GM11168 (cell line): Measurements from ENCODE around the gene PTRH1.

Source experiments
- in situ Hi-C: fragments of 300-500 bp; cut with MboI; formaldehyde crosslinking; loops from one replicate; pipeline ENCODE4 v1.12.0; 2022; ENCODE audit warnings: low sequenced_read_pairs; ENCODE audit not compliant: unreplicated experiment

Gene PTRH1

GRCh38 chr9:127700594-127701255 lies 14.7 kb downstream of the PTRH1 start:
- in situ Hi-C loops = no loop called here

GRCh38 chr9:127700140-127700539 lies 15.3 kb downstream of the PTRH1 start:
- in situ Hi-C loops = no loop called here

GRCh38 chr9:127698985-127699670 lies 16.3 kb downstream of the PTRH1 start:
- in situ Hi-C loops = no loop called here

DNA sequence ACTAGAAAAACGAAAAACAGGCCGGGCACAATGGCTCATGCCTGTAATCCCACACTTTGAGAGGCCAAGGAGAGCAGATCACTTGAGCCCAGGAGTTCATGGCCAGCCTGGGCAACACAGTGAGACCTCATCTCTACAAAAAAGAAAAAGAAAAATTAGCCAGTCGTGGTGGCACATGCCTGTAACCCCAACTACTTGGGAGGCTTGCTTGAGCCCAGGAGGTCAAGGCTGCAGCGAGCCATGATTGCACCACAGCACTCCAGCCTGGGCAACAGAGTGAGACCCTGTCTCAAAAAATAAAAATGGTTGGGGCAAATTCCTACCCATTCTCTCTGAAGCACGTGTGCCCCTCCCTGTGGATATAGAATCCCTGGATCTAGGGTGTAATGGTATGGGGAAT lies 17.1 kb downstream of the PTRH1 start:
- in situ Hi-C loops = no loop called here

- in situ Hi-C loops = no loop called here
These were observed 17.9 kb downstream of the PTRH1 start for GRCh38 chr9:127697575-127697974.

DNA sequence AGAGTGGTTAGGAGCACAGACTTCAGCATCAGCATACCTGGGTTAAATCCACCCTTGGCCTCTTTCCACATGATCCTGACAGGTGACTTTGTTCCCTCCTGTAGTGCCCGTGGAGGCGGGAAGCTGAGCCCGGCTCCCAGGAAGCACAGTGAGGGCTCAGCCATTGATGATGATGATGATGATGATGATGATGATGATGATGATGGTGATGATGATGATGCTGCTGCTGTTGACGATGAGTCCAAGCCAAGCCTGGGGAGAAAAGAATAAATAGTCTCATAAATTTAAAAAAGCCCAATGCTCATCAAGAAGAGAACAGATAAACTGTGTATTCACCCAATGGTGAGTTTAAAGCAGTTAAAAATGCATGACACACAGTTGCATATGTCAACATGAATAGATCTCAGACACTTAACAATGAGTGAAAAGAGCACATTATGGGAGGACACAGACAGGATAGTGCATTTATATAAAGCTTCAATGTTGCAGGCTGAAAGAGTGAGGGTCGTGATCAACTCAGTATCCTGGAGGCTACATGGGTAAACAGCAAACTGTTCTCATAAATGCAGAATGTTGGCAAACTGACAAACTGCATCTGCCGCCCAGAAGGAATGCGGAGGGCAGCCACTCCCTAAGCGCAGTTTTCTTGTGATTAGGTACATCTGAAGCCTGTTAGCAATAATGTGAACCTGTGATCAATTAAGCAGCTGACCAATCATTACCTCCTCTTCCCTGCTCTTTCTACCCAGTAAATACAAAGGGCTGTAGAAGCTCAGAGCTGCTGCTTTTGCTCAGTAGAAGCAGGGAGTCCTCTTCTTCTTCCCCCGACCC lies 20.4 kb downstream of the PTRH1 start:
- in situ Hi-C loops = no loop called here

DNA sequence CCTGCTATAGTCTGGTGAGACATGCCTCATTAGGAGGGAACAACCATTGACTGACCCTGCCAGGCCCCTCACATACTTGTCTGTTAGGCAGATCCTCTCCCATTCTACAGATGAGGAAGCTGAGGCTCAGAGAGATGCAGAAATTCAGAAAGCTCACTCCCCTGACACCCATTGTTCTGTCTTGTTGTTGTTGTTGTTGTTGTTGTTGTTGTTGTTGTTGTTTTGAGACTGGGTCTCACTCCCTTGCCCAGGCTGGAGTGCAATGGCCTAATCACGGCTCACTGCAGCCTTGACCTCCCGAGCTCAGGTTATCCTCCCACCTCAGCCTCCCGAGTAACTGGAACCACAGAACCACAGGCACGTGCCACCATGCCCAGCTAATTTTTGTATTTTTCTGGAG lies 21.8 kb downstream of the PTRH1 start:
- in situ Hi-C loops = no loop called here

DNA sequence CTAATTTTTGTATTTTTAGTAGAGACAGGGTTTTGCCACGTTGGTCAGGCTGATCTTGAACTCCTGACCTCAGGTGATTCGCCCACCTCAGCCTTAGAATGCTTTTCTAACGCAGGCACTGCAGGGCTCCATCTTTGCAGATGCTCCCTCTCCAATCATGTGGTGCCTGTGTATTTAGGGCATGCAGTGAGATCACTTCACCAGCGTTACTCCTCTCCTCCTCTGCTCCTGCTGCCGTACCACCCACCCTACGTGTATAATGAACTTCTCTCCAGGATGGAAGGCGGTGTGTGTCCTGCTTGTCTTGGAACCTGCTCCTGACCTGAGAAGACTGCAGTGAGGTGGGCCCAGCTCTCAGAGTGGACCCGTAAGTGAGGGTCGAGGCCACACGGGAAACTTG lies 22.3 kb downstream of the PTRH1 start:
- in situ Hi-C loops = no loop called here

DNA sequence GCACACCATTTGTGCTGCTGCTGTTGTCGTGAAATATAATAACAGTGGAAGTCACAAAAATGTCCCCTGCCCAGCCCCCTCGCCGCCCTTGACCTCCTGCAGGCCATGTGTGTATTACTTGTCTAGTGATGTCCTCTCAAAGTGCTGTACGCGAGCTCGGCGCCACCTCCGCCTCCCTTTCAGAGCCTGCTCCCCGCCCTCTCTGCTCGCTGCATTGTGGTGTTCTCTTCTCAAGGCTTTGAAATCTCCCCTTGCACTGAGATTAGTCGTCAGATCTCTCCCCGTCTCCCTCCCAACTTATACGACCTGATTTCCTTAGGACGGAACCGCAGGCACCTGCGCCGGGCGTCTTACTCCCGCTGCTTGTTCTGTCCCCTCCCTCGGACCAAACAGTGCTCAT lies 23.4 kb downstream of the PTRH1 start:
- in situ Hi-C loops = no loop called here

DNA sequence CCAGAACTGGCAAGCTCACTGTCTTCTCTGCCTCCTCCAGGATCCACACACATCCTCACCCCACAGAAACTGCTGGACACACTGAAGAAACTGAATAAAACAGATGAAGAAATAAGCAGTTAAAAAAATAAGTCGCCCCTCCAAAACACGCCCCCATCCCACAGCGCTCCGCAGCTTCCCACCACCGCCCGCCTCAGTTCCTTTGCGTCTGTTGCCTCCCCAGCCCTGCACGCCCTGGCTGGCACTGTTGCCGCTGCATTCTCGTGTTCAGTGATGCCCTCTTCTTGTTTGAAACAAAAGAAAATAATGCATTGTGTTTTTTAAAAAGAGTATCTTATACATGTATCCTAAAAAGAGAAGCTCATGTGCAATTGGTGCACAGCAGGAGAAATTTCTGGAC lies 24.7 kb downstream of the PTRH1 start:
- in situ Hi-C loops = no loop called here

GRCh38 chr9:127689329-127690000 lies 26.0 kb downstream of the PTRH1 start:
- in situ Hi-C loops = no loop called here

GRCh38 chr9:127686461-127687393 lies 28.7 kb downstream of the PTRH1 start:
- in situ Hi-C loops = no loop called here

- in situ Hi-C loops = no loop called here
These were observed 30.9 kb downstream of the PTRH1 start for GRCh38 chr9:127684576-127684975.

DNA sequence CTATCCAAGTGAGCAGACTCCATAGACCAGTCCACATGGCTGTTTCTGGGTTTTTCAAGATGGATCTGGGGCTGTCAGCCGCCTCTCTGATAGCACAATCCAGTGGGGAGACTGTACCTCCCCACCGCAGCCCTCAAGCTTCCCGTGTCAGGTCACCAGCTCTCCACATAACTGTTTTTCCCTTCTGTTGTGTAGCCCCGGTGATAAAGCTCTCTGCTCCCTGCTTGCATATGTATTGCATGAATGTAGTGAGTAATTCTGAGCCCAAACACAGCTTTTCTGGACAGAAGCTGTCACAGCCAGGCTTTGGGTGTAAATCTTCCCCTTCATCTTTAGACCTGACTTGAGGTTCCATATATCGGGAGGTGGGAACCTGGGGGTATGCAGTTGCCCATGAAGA lies 31.7 kb downstream of the PTRH1 start:
- in situ Hi-C loops = no loop called here

GRCh38 chr9:127682351-127683136 lies 32.9 kb downstream of the PTRH1 start:
- in situ Hi-C loops = no loop called here

DNA sequence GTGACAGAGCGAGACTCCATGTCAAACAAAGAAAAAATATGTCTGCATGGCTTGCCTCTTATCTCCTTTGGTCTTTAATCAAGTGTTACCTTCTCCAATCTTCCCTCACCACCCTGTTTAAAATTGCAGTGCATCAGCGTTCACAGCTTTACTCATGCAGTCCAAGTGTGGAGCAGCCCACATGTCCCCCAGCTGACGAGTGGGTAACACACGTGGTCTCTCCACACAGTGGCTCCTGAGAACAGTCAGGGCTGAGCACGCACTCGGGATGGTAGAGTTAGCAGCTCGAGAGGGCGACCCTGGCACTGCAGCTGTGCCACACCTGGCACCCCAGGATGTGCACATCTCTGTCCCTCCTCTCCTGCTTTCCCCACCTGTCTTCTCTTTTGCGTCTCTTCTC lies 34.6 kb downstream of the PTRH1 start:
- in situ Hi-C loops = no loop called here

DNA sequence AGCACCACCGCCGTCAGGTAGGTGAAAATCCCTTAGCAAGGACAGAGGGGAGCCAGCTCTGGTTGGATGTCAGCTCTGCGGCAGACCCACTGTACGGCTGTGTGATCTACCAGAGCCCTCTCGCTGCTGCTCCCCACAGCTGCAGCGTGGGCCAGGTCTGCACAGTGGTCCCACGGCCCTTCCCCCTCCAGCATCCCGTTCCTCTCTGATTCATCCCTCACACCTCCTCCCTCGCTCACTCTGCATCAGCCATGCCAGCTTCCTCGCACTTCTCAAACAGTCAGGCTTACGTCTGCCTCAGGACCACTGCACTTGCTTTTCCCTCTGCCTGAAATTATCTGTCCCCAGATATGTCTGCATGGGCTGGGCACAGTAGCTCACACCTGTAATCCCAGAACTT lies 35.2 kb downstream of the PTRH1 start:
- in situ Hi-C loops = no loop called here

GRCh38 chr9:127679506-127679905 lies 36.0 kb downstream of the PTRH1 start:
- in situ Hi-C loops = no loop called here

- in situ Hi-C loops = no loop called here
These were observed 38.8 kb downstream of the PTRH1 start for GRCh38 chr9:127676638-127677037.
